GM19397 (cell line): Measurements from ENCODE around the gene PFDN4.

Source experiments
- ATAC-seq: cut with Tn5 transposase; IDR thresholded peaks from one replicate; pipeline ENCODE4 v1.9.1; 2021; ENCODE audit warnings: mild to moderate bottlenecking, moderate library complexity; ENCODE audit not compliant: unreplicated experiment

PFDN4 gene

GRCh38 chr20:54266844-54267243 lies 59.0 kb downstream of the PFDN4 start:
- ATAC-seq: no peak

- no peak for ATAC-seq
These were observed 59.7 kb downstream of the PFDN4 start for GRCh38 chr20:54267483-54268003.

- no peak for ATAC-seq
These were observed 61.1 kb downstream of the PFDN4 start for GRCh38 chr20:54268941-54269340.
